ENCODE data around the gene FAM171A1. TPM values are rescaled to one million over a fixed set of nuclear protein-coding genes. Genes with fewer than 3 reads are reported as not detected.
"Not testable (repeated sequence)": the region's sequence is repeated elsewhere in the genome, so short reads cannot be mapped to it uniquely, and the experiment has no call there.

The FAM171A1 gene
- total and polyA plus RNA-seq, 2 of the 13 experiments (the other 11 are each of a cell fraction or from before 2014, with no cell fraction given), result 21.5 to 34.7 TPM

GRCh38 chr10:15391491-15391890, 20.4 kb upstream of the FAM171A1 start:
- Histone ChIP-seq H3K9me3 (ENCODE audit: low read length) (no peaks in the 10 kb centered on the region), H4K20me1 (ENCODE audit: insufficient read depth, low read length) (no peaks in the 10 kb centered on the region), H3K9ac (ENCODE audit: insufficient read depth, low read depth, low read length) (no peak overlapping the region), H3K79me2 (ENCODE audit: insufficient read depth, low read length) (no peaks in the 10 kb centered on the region), H3K27me3 (ENCODE audit: control insufficient read depth in 1 of 2, insufficient read depth in 2 of 2, low read length in 2 of 2) (peaks cover 0 to 11% of the 10 kb centered on the region in 2 experiments; a peak in 1 of 5 replicates), H3K27ac (ENCODE audit: extremely low read length, insufficient read depth, low read length) (no peak overlapping the region), H2AFZ (ENCODE audit: low read length) (no peak overlapping the region), H3K36me3 (replicated peaks in 1 of 2; ENCODE audit: control insufficient read depth in 1 of 2, insufficient read depth in 2 of 2, low read length in 2 of 2) (no peaks in the 10 kb centered on the region), H3K4me2 (ENCODE audit: low read depth, low read length) (no peak overlapping the region), H3K4me1 (ENCODE audit: insufficient read depth, low read length) (no peaks in the 10 kb centered on the region), H3K4me3 (replicated peaks in 1 of 3; ENCODE audit: insufficient read depth in 1 of 3, low read depth in 2 of 3, low read length in 3 of 3) (no peak overlapping the region)
- TF ChIP-seq TFDP2 (CRISPR knock-in tag; IDR thresholded peaks at IDR 0.05) (no peak), ZNF691 (CRISPR knock-in tag; IDR thresholded peaks at IDR 0.05; ENCODE audit: borderline replicate concordance, low read depth) (no peak)
- ATAC-seq (no peak), DNase-seq (ENCODE audit: low spot score) (no peak), FAIRE-seq (no peak)
- ChIA-PET CTCF (ENCODE audit: low intra/inter-chr PET ratio, low total read pairs) (no interaction called here), POLR2A (no interaction called here)
- in situ Hi-C loops (cut with HindIII; ENCODE audit: extremely low pct_ligation_motif_present, low pct_unique_long_range_greater_than_20kb), result no loop called here
- intact Hi-C loops (cut with micrococcal nuclease; ENCODE audit: unreplicated experiment), result no loop called here
- no TSS peak for BruUV-seq (replicated peaks)
- WGBS (ENCODE audit: low lambda C conversion rate), result 9% methylated on average over 5 of the region's 5 CpGs

- in situ Hi-C loops (cut with HindIII; ENCODE audit: extremely low pct_ligation_motif_present, low pct_unique_long_range_greater_than_20kb); H4K20me1 ChIP-seq (ENCODE audit: insufficient read depth, low read length); H3K79me2 ChIP-seq (ENCODE audit: insufficient read depth, low read length); POLR2A ChIA-PET; DNase-seq (ENCODE audit: low spot score); intact Hi-C loops (cut with micrococcal nuclease; ENCODE audit: unreplicated experiment); H3K4me1 ChIP-seq (ENCODE audit: insufficient read depth, low read length); H2AFZ ChIP-seq (ENCODE audit: low read length); ATAC-seq; FAIRE-seq; H3K9me3 ChIP-seq (ENCODE audit: low read length); H3K9ac ChIP-seq (ENCODE audit: insufficient read depth, low read depth, low read length); H3K27ac ChIP-seq (ENCODE audit: extremely low read length, insufficient read depth, low read length); H3K4me2 ChIP-seq (ENCODE audit: low read depth, low read length); BruUV-seq (replicated peaks); H3K36me3 ChIP-seq (replicated peaks in 1 of 2; ENCODE audit: control insufficient read depth in 1 of 2, insufficient read depth in 2 of 2, low read length in 2 of 2); CTCF ChIA-PET (ENCODE audit: low intra/inter-chr PET ratio, low total read pairs); H3K4me3 ChIP-seq (replicated peaks in 1 of 3; ENCODE audit: insufficient read depth in 1 of 3, low read depth in 2 of 3, low read length in 3 of 3): not testable (repeated sequence)
- peaks cover 0 to 14% of the 10 kb centered on the region in 2 experiments; a peak in 1 of 5 replicates for H3K27me3 ChIP-seq (ENCODE audit: control insufficient read depth in 1 of 2, insufficient read depth in 2 of 2, low read length in 2 of 2)
- WGBS (ENCODE audit: low lambda C conversion rate), result 77% methylated on average over 7 of the region's 7 CpGs
Measured at GRCh38 chr10:15388172-15388571, 17.1 kb upstream of the FAM171A1 start.
